Hematopoietic multipotent progenitor cell treated with erythropoietin and hydrocortisone succinate and interleukin-3 and kit ligand, for 6 days (in vitro differentiated cells): ENCODE data around the gene MYH14.

Source experiments
- DNase-seq: peaks from one replicate; pipeline ENCODE4 v3.0.0-alpha.2; 2015

Gene MYH14

GRCh38 chr19:50203281-50204080 is at the start of gene MYH14:
MYH14 (plus strand) TSS chr19:50203622; CDS start chr19:50210366, 6,744 bp downstream.
- peak; percentile 27 for DNase-seq

- DNase-seq = no peak
Measured at GRCh38 chr19:50154529-50154928, 48.9 kb upstream of the MYH14 start.

GRCh38 chr19:50155520-50156109 is 47.8 kb upstream of the MYH14 start:
- DNase-seq = no peak

- no peak for DNase-seq
Measured at GRCh38 chr19:50158577-50158976, 44.8 kb upstream of the MYH14 start.

- DNase-seq = no peak
Measured at GRCh38 chr19:50159078-50159477, 44.3 kb upstream of the MYH14 start.

GRCh38 chr19:50162988-50163387 is 40.4 kb upstream of the MYH14 start, which contains the start of gene IZUMO2:
IZUMO2 (minus strand) TSS chr19:50163281; CDS start chr19:50163194, 87 bp downstream.
- no peak for DNase-seq

GRCh38 chr19:50167314-50167721 is 36.1 kb upstream of the MYH14 start:
- DNase-seq = no peak

- no peak for DNase-seq
Measured at GRCh38 chr19:50171752-50172151, 31.7 kb upstream of the MYH14 start.

- no peak for DNase-seq
Measured at GRCh38 chr19:50172726-50173125, 30.7 kb upstream of the MYH14 start.

- DNase-seq = no peak
Measured at GRCh38 chr19:50173127-50173526, 30.3 kb upstream of the MYH14 start.

GRCh38 chr19:50174100-50174793 is 29.2 kb upstream of the MYH14 start:
- no peak for DNase-seq

- no peak for DNase-seq
Measured at GRCh38 chr19:50175924-50176323, 27.5 kb upstream of the MYH14 start.

GRCh38 chr19:50176775-50177174 is 26.6 kb upstream of the MYH14 start:
- no peak for DNase-seq

GRCh38 chr19:50178320-50178719 is 25.1 kb upstream of the MYH14 start:
- DNase-seq = no peak

- DNase-seq = no peak
Measured at GRCh38 chr19:50178859-50179537, 24.4 kb upstream of the MYH14 start.

- no peak for DNase-seq
Measured at GRCh38 chr19:50181121-50181520, 22.3 kb upstream of the MYH14 start.

GRCh38 chr19:50184196-50184595 is 19.2 kb upstream of the MYH14 start:
- DNase-seq = no peak

GRCh38 chr19:50187937-50188336 is 15.5 kb upstream of the MYH14 start:
- DNase-seq = no peak

GRCh38 chr19:50189331-50189730 is 14.1 kb upstream of the MYH14 start:
- DNase-seq = no peak

GRCh38 chr19:50190439-50190891 is 13.0 kb upstream of the MYH14 start:
- no peak for DNase-seq

- no peak for DNase-seq
Measured at GRCh38 chr19:50191216-50191615, 12.2 kb upstream of the MYH14 start.

GRCh38 chr19:50192463-50193211 is 10.8 kb upstream of the MYH14 start:
- DNase-seq = no peak
